ENCODE results near the gene DLGAP4.

DNA sequence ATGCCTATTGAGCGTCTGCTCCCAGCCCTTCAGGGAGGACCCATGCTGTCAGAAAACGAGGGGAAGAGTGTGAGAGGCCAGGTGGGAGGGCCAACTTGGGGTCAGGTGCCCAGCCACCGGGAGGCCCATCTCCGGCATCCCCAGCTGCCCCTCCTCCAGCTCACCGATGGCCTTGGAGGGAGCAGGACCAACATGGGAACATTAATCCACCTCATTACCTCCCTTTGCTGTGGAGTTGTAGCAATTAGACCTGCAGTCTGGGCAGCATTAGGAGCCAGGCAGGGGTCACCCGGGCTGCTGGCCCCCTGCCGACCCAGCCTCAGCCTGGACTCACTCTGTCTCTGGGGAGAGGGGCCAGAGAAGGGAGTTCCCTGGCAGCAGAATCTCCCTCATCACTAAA is 25.1 kb downstream of the DLGAP4 start:
- TF ChIP-seq, protein P1, sequence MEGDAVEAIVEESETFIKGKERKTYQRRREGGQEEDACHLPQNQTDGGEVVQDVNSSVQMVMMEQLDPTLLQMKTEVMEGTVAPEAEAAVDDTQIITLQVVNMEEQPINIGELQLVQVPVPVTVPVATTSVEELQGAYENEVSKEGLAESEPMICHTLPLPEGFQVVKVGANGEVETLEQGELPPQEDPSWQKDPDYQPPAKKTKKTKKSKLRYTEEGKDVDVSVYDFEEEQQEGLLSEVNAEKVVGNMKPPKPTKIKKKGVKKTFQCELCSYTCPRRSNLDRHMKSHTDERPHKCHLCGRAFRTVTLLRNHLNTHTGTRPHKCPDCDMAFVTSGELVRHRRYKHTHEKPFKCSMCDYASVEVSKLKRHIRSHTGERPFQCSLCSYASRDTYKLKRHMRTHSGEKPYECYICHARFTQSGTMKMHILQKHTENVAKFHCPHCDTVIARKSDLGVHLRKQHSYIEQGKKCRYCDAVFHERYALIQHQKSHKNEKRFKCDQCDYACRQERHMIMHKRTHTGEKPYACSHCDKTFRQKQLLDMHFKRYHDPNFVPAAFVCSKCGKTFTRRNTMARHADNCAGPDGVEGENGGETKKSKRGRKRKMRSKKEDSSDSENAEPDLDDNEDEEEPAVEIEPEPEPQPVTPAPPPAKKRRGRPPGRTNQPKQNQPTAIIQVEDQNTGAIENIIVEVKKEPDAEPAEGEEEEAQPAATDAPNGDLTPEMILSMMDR (IDR thresholded peaks at IDR 0.05; ENCODE audit: low read length) = no peak
- TF ChIP-seq EZH2phosphoT487 (IDR thresholded peaks at IDR 0.05; ENCODE audit: low read length) = no peak
- no peak for TF ChIP-seq EZH2 (optimal IDR thresholded peaks at IDR 0.05; ENCODE audit: low read depth, low read length)
